ENCODE data around the gene DRD3.

DRD3 gene

DNA sequence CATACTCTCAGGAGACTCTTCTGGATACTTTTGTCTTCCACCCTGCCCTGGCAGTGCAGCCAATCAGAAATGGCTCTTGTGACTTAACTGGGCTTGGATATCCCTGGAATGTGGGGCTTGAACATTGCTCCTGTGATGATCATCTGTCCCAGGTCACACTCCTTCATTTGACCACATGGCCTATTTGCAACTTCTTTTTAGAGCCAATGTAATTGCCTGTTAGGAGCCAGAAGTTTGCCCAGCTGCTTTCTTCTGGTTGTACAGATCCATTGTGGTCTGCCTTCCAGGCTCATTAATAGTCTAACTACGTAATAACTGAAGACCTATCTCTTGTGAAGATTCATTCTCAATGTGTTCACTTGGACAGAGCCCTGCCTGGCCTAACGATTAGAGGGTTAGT is 92.5 kb downstream of the DRD3 start:
- Histone ChIP-seq H2BK120ac (ENCODE audit: low read depth, low read length) (no peak overlapping the region), H3K4ac (ENCODE audit: low read depth in 1 of 2, low read length in 2 of 2) (no peak overlapping the region), H3K23ac (ENCODE audit: low read length in 2 of 2) (no peak overlapping the region), H3K27me3 (ENCODE audit: control insufficient read depth in 1 of 2, insufficient read depth in 1 of 2, low read length in 2 of 2) (no peaks in the 10 kb centered on the region), H3K9me3 (ENCODE audit: control insufficient read depth, low read length) (no peaks in the 10 kb centered on the region), H3K36me3 (ENCODE audit: control insufficient read depth in 1 of 2, insufficient read depth in 2 of 2, low read depth in 1 of 2, low read length in 2 of 2) (peaks cover 13 to 55% of the 10 kb centered on the region in 2 experiments), H3K4me1 (ENCODE audit: control insufficient read depth, insufficient read depth, low read depth, low read length) (peaks cover 6% of the 10 kb centered on the region), H3K9ac (ENCODE audit: low read length) (no peak overlapping the region), H2BK12ac (ENCODE audit: low read length in 2 of 2) (no peak overlapping the region), H4K91ac (ENCODE audit: low read length) (no peak overlapping the region), H3K27ac (ENCODE audit: low read length, poor library complexity, severe bottlenecking) (no peak overlapping the region), H4K8ac (ENCODE audit: low read length) (no peak overlapping the region), H3K4me3 (ENCODE audit: insufficient read depth in 1 of 2, low read depth in 1 of 2, low read length in 2 of 2) (no peak overlapping the region), H3K4me2 (ENCODE audit: low read length, poor library complexity, severe bottlenecking) (no peak overlapping the region), H2BK5ac (ENCODE audit: low read depth, low read length, poor library complexity, severe bottlenecking) (no peak overlapping the region), H3K18ac (ENCODE audit: low read depth in 1 of 2, low read length in 2 of 2) (no peak overlapping the region), H3K14ac (ENCODE audit: low read length in 2 of 2) (no peak overlapping the region), H3K79me1 (replicated peaks; ENCODE audit: low read length, poor library complexity, severe bottlenecking) (peaks cover 4% of the 10 kb centered on the region), H2AFZ (ENCODE audit: low read depth, low read length) (no peak overlapping the region), H2AK5ac (ENCODE audit: low read length, severe bottlenecking) (no peak overlapping the region), H2BK15ac (ENCODE audit: low read depth, poor library complexity, severe bottlenecking) (no peak overlapping the region)
- DNase-seq: no peak
- 100% methylated on average over 2 of the region's 2 CpGs for WGBS

DNA sequence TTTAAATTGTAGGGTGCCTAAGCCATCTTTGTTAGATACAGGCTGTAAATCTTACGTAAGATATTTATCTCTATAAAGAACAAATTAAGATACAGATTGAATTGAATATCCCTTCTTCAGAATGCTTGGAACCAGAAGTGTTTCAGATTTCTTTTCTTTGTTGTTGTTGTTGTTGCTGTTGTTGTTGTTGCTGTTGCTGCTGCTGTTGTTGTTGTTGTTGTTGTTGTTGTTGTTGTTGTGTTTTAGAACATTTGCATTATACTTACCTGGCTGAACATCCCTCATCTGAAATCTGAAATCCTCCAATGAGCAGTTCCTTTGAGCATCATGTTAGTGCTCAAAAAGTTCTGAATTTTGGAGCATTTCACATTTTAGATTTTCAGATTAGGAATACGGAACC is 95.7 kb downstream of the DRD3 start:
- Histone ChIP-seq H3K23ac (ENCODE audit: low read length in 2 of 2) (no peak overlapping the region), H4K8ac (ENCODE audit: low read length) (no peak overlapping the region), H3K18ac (ENCODE audit: low read depth in 1 of 2, low read length in 2 of 2) (no peak overlapping the region), H3K36me3 (ENCODE audit: control insufficient read depth in 1 of 2, insufficient read depth in 2 of 2, low read depth in 1 of 2, low read length in 2 of 2) (peaks cover 12 to 85% of the 10 kb centered on the region in 2 experiments), H3K79me1 (replicated peaks; ENCODE audit: low read length, poor library complexity, severe bottlenecking) (peaks cover 4% of the 10 kb centered on the region), H3K9me3 (ENCODE audit: control insufficient read depth, low read length) (no peaks in the 10 kb centered on the region), H2BK12ac (ENCODE audit: low read length in 2 of 2) (no peak overlapping the region), H3K4me2 (ENCODE audit: low read length, poor library complexity, severe bottlenecking) (no peak overlapping the region), H2AK5ac (ENCODE audit: low read length, severe bottlenecking) (no peak overlapping the region), H3K4me3 (ENCODE audit: insufficient read depth in 1 of 2, low read depth in 1 of 2, low read length in 2 of 2) (no peak overlapping the region), H2AFZ (ENCODE audit: low read depth, low read length) (no peak overlapping the region), H3K27me3 (ENCODE audit: control insufficient read depth in 1 of 2, insufficient read depth in 1 of 2, low read length in 2 of 2) (no peaks in the 10 kb centered on the region), H2BK5ac (ENCODE audit: low read depth, low read length, poor library complexity, severe bottlenecking) (no peak overlapping the region), H2BK15ac (ENCODE audit: low read depth, poor library complexity, severe bottlenecking) (no peak overlapping the region), H3K27ac (ENCODE audit: low read length, poor library complexity, severe bottlenecking) (no peak overlapping the region), H4K91ac (ENCODE audit: low read length) (no peak overlapping the region), H3K14ac (ENCODE audit: low read length in 2 of 2) (no peak overlapping the region), H3K4ac (ENCODE audit: low read depth in 1 of 2, low read length in 2 of 2) (no peak overlapping the region), H3K4me1 (ENCODE audit: control insufficient read depth, insufficient read depth, low read depth, low read length) (no peaks in the 10 kb centered on the region), H3K9ac (ENCODE audit: low read length) (no peak overlapping the region), H2BK120ac (ENCODE audit: low read depth, low read length) (no peak overlapping the region)
- no peak for DNase-seq
- 94% methylated on average over 1 of the region's 2 CpGs for WGBS

DNA sequence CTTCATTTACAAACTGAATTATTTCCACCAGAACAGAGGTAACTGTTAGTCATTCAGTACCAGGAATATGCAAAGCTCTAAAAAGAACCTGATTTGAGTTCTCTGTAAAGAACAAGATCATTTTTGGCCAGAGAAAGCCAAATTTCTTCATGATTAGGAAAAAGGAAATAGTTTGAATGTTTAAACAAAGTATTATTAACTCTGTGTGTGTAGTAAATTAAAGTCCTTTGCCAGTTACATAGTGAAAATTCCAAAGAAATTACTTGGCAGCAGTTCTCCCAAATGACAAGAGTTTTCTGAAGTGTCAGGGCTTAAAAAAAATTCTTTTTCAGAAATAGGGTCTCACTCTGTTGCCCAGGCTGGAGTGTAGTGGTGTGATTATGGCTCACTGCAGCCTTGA is 97.8 kb downstream of the DRD3 start:
- Histone ChIP-seq H3K36me3 (ENCODE audit: control insufficient read depth in 1 of 2, insufficient read depth in 2 of 2, low read depth in 1 of 2, low read length in 2 of 2) (peaks cover 13 to 85% of the 10 kb centered on the region in 2 experiments), H3K27ac (ENCODE audit: low read length, poor library complexity, severe bottlenecking) (no peak overlapping the region), H3K79me1 (replicated peaks; ENCODE audit: low read length, poor library complexity, severe bottlenecking) (peaks cover 6% of the 10 kb centered on the region), H2AFZ (ENCODE audit: low read depth, low read length) (no peak overlapping the region), H3K4me3 (ENCODE audit: insufficient read depth in 1 of 2, low read depth in 1 of 2, low read length in 2 of 2) (no peak overlapping the region), H3K18ac (ENCODE audit: low read depth in 1 of 2, low read length in 2 of 2) (no peak overlapping the region), H3K23ac (ENCODE audit: low read length in 2 of 2) (no peak overlapping the region), H3K4me2 (ENCODE audit: low read length, poor library complexity, severe bottlenecking) (no peak overlapping the region), H3K4me1 (ENCODE audit: control insufficient read depth, insufficient read depth, low read depth, low read length) (no peaks in the 10 kb centered on the region), H3K14ac (ENCODE audit: low read length in 2 of 2) (no peak overlapping the region), H3K9ac (ENCODE audit: low read length) (no peak overlapping the region), H2BK120ac (ENCODE audit: low read depth, low read length) (no peak overlapping the region), H3K4ac (ENCODE audit: low read depth in 1 of 2, low read length in 2 of 2) (no peak overlapping the region), H2BK5ac (ENCODE audit: low read depth, low read length, poor library complexity, severe bottlenecking) (no peak overlapping the region), H3K9me3 (ENCODE audit: control insufficient read depth, low read length) (no peaks in the 10 kb centered on the region), H3K27me3 (ENCODE audit: control insufficient read depth in 1 of 2, insufficient read depth in 1 of 2, low read length in 2 of 2) (no peaks in the 10 kb centered on the region), H4K8ac (ENCODE audit: low read length) (no peak overlapping the region), H2BK12ac (ENCODE audit: low read length in 2 of 2) (no peak overlapping the region), H4K91ac (ENCODE audit: low read length) (no peak overlapping the region), H2BK15ac (ENCODE audit: low read depth, poor library complexity, severe bottlenecking) (no peak overlapping the region), H2AK5ac (ENCODE audit: low read length, severe bottlenecking) (no peak overlapping the region)
- DNase-seq: no peak

DNA sequence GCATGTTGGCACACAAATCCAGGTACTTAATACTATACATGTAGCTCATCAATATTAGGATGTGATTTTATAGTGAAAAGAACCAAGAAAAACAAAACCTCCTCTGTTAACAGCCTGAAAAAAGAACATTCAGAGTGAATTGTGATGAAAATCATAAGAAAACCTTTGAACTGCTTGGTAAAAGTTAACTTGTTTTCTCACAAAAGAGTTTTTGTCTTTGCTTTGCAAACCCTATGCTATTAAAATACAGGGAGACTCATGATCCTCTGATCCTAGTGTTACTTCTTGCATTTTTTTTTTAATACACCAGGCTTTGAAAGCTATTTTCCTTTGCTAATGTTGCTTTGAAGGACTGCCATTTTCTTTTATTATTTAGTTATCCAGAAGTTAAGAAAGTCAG is 98.7 kb downstream of the DRD3 start:
- no peak overlapping the region for H2AK5ac ChIP-seq (ENCODE audit: low read length, severe bottlenecking)
- H2BK15ac ChIP-seq (ENCODE audit: low read depth, poor library complexity, severe bottlenecking): no peak overlapping the region
- no peaks in the 10 kb centered on the region for H3K27me3 ChIP-seq (ENCODE audit: control insufficient read depth in 1 of 2, insufficient read depth in 1 of 2, low read length in 2 of 2)
- no peak overlapping the region for H3K4ac ChIP-seq (ENCODE audit: low read depth in 1 of 2, low read length in 2 of 2)
- no peak overlapping the region for H3K23ac ChIP-seq (ENCODE audit: low read length in 2 of 2)
- no peak overlapping the region for H4K8ac ChIP-seq (ENCODE audit: low read length)
- H3K9ac ChIP-seq (ENCODE audit: low read length): no peak overlapping the region
- no peaks in the 10 kb centered on the region for H3K9me3 ChIP-seq (ENCODE audit: control insufficient read depth, low read length)
- no peak overlapping the region for H2BK120ac ChIP-seq (ENCODE audit: low read depth, low read length)
- H3K27ac ChIP-seq (ENCODE audit: low read length, poor library complexity, severe bottlenecking): no peak overlapping the region
- no peak overlapping the region for H4K91ac ChIP-seq (ENCODE audit: low read length)
- H3K79me1 ChIP-seq (replicated peaks; ENCODE audit: low read length, poor library complexity, severe bottlenecking): peaks cover 8% of the 10 kb centered on the region
- no peak overlapping the region for H3K14ac ChIP-seq (ENCODE audit: low read length in 2 of 2)
- no peak overlapping the region for H2BK5ac ChIP-seq (ENCODE audit: low read depth, low read length, poor library complexity, severe bottlenecking)
- H2BK12ac ChIP-seq (ENCODE audit: low read length in 2 of 2): no peak overlapping the region
- no peak overlapping the region for H3K4me3 ChIP-seq (ENCODE audit: insufficient read depth in 1 of 2, low read depth in 1 of 2, low read length in 2 of 2)
- peaks cover 15 to 86% of the 10 kb centered on the region in 2 experiments for H3K36me3 ChIP-seq (ENCODE audit: control insufficient read depth in 1 of 2, insufficient read depth in 2 of 2, low read depth in 1 of 2, low read length in 2 of 2)
- H2AFZ ChIP-seq (ENCODE audit: low read depth, low read length): no peak overlapping the region
- no peak overlapping the region for H3K18ac ChIP-seq (ENCODE audit: low read depth in 1 of 2, low read length in 2 of 2)
- no peak overlapping the region for H3K4me2 ChIP-seq (ENCODE audit: low read length, poor library complexity, severe bottlenecking)
- H3K4me1 ChIP-seq (ENCODE audit: control insufficient read depth, insufficient read depth, low read depth, low read length): no peaks in the 10 kb centered on the region
- no peak for DNase-seq
